Skeletal muscle tissue (tissue), 4 donors: Measurements from ENCODE around the gene MARS1. TPM values are rescaled to one million over a fixed set of nuclear protein-coding genes. Genes with fewer than 3 reads are reported as not detected.
A peak's percentile ranks its signal among the peaks of the same experiment; 100 is the strongest.
"Not testable (repeated sequence)": the region's sequence is repeated elsewhere in the genome, so short reads cannot be mapped to it uniquely, and the experiment has no call there.

ENCODE experiments used
- H3K27ac ChIP-seq: one replicate; pipeline ENCODE4 v1.7.0; 2013; ENCODE audit warnings: mild to moderate bottlenecking, low read depth, low read length, inconsistent platforms
- H3K27me3 ChIP-seq, 3 donors: one replicate each; pipeline ENCODE4 v1.7.0; 2013; ENCODE audit warnings: low read length in 3 of 3; ENCODE audit not compliant: control insufficient read depth in 3 of 3, insufficient read depth in 3 of 3
- H3K36me3 ChIP-seq, 3 donors: one replicate each; pipeline ENCODE4 v1.7.0; 2013; ENCODE audit warnings: low read length in 3 of 3; ENCODE audit not compliant: control insufficient read depth in 3 of 3, insufficient read depth in 3 of 3
- H3K4me1 ChIP-seq, 3 donors: one replicate each; pipeline ENCODE4 v1.7.0; 2013; ENCODE audit warnings: low read length in 3 of 3, mild to moderate bottlenecking in 3 of 3; ENCODE audit not compliant: control insufficient read depth in 3 of 3, insufficient read depth in 3 of 3
- H3K4me3 ChIP-seq, 3 donors: one replicate each; pipeline ENCODE4 v1.7.0; 2013; ENCODE audit warnings: low read length in 3 of 3
- H3K9ac ChIP-seq, 3 donors: one replicate each; pipeline ENCODE4 v1.7.0; 2013; ENCODE audit warnings: low read length in 3 of 3, mild to moderate bottlenecking in 3 of 3, moderate library complexity in 2 of 3, low read depth in 1 of 3
- H3K9me3 ChIP-seq, 3 donors: one replicate each; pipeline ENCODE4 v1.7.0; 2013; ENCODE audit warnings: low read length in 3 of 3; ENCODE audit not compliant: control insufficient read depth in 3 of 3
- total RNA-seq: library from RNA; depleted of rRNA; stranded (reverse); fragments of >200 nt; gene quantifications from one replicate; pipeline ENCODE4 v1.2.3, GENCODE V29; 2014
- donor health status: Osteomylitis.

Gene MARS1
- total RNA-seq, 1 donor from 2014 or later = 68.4 TPM

DNA sequence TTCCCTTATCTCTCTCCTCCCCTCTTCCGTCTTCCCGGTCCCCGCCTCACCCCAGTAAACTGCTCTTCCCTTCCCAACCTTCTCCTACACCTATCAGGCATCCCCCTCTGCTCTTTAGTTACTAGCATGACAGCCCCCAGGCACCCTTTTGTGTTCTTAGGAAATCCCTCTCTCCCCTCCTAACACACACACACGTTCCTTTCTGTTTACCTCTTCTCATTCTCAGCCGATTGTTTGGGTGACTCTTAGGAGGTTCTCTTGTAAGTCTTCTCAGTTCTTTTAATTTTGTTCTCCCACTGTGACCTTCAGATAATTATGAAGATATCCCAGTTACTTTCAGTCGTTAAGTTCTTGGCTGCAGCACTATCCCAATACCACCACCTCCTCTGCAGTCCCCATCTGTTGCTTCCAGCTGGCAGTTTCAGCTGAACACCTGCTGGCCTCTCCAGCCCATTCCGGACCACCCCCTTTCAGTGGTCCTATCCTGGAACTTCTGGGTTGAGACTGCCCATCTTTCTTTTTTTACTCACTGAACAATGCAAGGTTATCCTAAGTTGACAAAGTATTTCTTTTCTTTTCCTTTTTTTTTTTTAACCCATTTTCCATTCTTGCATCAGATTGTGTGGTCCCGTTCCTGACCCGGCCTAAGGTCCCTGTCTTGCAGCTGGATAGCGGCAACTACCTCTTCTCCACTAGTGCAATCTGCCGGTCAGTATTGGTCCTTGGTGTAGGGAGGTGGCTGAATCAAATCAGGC lies 711 bp downstream of the MARS1 start:
- peak overlapping the region; percentile 54 for H3K27ac ChIP-seq
- no peaks in the 10 kb centered on the region for H3K9me3 ChIP-seq
- peaks cover 11 to 16% (median 13%) of the 10 kb centered on the region in 3 donors for H3K4me1 ChIP-seq
- peak overlapping the region; percentile 91 to 97 (median 96) for H3K4me3 ChIP-seq
- H3K9ac ChIP-seq = peak overlapping the region; percentile 86 to 93 (median 86)
- peaks cover 25 to 35% (median 30%) of the 10 kb centered on the region in 3 donors for H3K36me3 ChIP-seq
- H3K27me3 ChIP-seq = peaks cover 0 to under 1% (median 0%) of the 10 kb centered on the region in 3 donors

DNA sequence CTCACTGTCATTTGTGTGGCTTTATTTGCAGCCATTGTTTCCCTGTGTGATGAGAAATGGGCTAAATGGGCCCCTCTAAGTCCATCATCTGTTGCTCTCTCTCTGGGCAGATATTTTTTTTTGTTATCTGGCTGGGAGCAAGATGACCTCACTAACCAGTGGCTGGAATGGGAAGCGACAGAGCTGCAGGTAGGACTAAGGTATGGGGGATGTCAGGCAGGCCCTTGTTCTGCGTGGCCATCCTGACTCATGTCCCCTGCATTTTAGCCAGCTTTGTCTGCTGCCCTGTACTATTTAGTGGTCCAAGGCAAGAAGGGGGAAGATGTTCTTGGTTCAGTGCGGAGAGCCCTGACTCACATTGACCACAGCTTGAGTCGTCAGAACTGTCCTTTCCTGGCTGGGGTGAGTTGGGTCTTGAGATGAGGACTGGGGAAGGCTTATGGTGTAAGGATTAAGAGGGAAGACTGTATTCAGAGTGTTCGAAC lies 1.3 kb downstream of the MARS1 start:
- peaks cover 11 to 16% (median 13%) of the 10 kb centered on the region in 3 donors for H3K4me1 ChIP-seq
- H3K27ac ChIP-seq = no peak overlapping the region
- H3K27me3 ChIP-seq = no peaks in the 10 kb centered on the region
- H3K9me3 ChIP-seq = no peaks in the 10 kb centered on the region
- H3K4me3 ChIP-seq = peak overlapping the region; percentile 91 to 97 (median 96)
- H3K36me3 ChIP-seq = peaks cover 25 to 35% (median 30%) of the 10 kb centered on the region in 3 donors
- H3K9ac ChIP-seq = peak overlapping the region; percentile 4 to 86 (median 86)

GRCh38 chr12:57490126-57490525 lies 2.3 kb downstream of the MARS1 start:
- no peak overlapping the region for H3K27ac ChIP-seq
- H3K9ac ChIP-seq = peak overlapping the region in 1 of 3 donors; percentile 5
- peaks cover 25 to 35% (median 30%) of the 10 kb centered on the region in 3 donors for H3K36me3 ChIP-seq
- no peaks in the 10 kb centered on the region for H3K27me3 ChIP-seq
- H3K4me1 ChIP-seq = peaks cover 11 to 16% (median 13%) of the 10 kb centered on the region in 3 donors
- no peaks in the 10 kb centered on the region for H3K9me3 ChIP-seq
- H3K4me3 ChIP-seq = no peak overlapping the region

DNA sequence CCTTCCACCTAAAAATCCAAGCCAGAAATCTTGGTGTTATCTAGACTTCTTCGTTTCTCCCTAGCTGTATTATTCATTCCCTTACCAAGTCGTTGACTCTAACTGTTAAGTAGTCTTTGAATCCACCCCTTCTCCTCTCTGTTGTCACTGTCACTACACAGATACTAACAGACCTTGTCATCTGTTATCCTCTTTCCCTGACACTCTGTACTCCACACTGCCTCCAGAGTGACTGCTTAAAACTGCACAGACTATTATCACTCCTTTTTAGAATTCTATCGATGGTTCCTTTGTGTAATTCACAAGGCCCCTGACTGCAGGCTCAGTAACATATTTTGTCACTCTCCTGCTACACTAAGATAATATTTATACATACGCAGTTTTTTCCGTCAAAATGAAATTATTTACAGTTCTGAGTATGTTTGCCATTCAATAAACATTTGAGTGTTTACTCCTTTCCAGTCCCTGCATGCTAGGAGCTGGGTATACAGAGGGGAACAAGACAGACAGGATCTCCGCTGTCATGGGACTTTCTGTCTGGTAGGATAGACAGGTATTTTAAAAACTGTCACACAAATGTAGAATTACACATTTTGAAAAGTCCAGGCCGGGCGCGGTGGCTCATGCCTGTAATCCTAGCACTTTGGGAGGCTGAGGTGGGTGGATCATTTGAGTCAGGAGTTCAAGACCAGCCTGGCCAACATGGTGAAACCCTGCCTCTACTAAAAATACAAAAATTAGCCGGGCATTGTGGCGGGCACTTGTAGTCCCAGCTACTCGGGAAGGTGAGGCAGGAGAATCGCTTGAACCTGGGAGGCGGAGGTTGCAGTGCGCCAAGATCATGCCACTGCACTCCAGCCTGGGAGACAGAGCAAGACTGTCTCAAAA lies 3.8 kb downstream of the MARS1 start:
- Histone ChIP-seq H3K27me3 (no peaks in the 10 kb centered on the region), H3K27ac (no peak overlapping the region), H3K9me3 (no peaks in the 10 kb centered on the region), H3K9ac (no peak overlapping the region), H3K4me1 (peaks cover 11 to 16% (median 13%) of the 10 kb centered on the region in 3 donors), H3K4me3 (no peak overlapping the region), H3K36me3 (peaks cover 25 to 35% (median 30%) of the 10 kb centered on the region in 3 donors)

- H3K9ac ChIP-seq, H3K9me3 ChIP-seq, H3K27me3 ChIP-seq, H3K4me3 ChIP-seq, H3K4me1 ChIP-seq, H3K27ac ChIP-seq: not testable (repeated sequence)
- H3K36me3 ChIP-seq = peaks cover 24 to 46% (median 36%) of the 10 kb centered on the region in 3 donors
Measured at GRCh38 chr12:57495051-57495701, 7.3 kb downstream of the MARS1 start.

DNA sequence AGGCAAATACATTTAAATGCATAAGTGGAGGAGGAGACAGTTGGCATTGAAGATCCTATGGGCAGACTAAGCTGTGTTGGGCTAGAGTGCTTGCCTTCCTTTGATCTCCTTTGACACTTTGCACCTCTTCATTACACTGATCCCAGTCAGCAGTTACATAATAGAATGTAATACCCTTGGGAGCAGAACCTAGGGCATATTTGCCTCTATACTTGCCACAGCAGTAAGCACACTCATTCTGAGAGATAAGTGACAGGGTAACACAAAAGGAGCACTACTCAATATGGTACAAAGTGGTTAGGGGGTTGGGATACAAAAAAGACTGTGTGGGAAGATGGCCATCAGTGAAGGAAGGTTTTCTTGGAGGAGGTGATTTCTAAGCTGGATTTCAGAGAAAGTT lies 9.0 kb downstream of the MARS1 start:
- Histone ChIP-seq H3K36me3 (peaks cover 22 to 46% (median 37%) of the 10 kb centered on the region in 3 donors), H3K9ac (no peak overlapping the region), H3K4me1 (no peaks in the 10 kb centered on the region), H3K27me3 (no peaks in the 10 kb centered on the region), H3K27ac (no peak overlapping the region), H3K9me3 (no peaks in the 10 kb centered on the region), H3K4me3 (no peak overlapping the region)

GRCh38 chr12:57497223-57498131 lies 9.6 kb downstream of the MARS1 start:
- Histone ChIP-seq H3K36me3 (peaks cover 28 to 49% (median 41%) of the 10 kb centered on the region in 3 donors), H3K27ac (no peak overlapping the region), H3K9ac (no peak overlapping the region)

GRCh38 chr12:57498132-57498502 lies 10.2 kb downstream of the MARS1 start:
- no peak overlapping the region for H3K4me3 ChIP-seq
- H3K36me3 ChIP-seq = peaks cover 28 to 43% (median 37%) of the 10 kb centered on the region in 3 donors

More at GRCh38 chr12:57497223-57498131, 9.6 kb downstream of the MARS1 start:
- no peaks in the 10 kb centered on the region for H3K9me3 ChIP-seq
- H3K4me1 ChIP-seq = no peaks in the 10 kb centered on the region
- no peak overlapping the region for H3K4me3 ChIP-seq
- H3K27me3 ChIP-seq = no peaks in the 10 kb centered on the region

GRCh38 chr12:57498571-57498970 lies 10.7 kb downstream of the MARS1 start:
- Histone ChIP-seq H3K36me3 (peaks cover 28 to 43% (median 37%) of the 10 kb centered on the region in 3 donors), H3K4me1 (no peaks in the 10 kb centered on the region), H3K9me3 (no peaks in the 10 kb centered on the region), H3K4me3 (no peak overlapping the region), H3K9ac (no peak overlapping the region), H3K27ac (no peak overlapping the region), H3K27me3 (no peaks in the 10 kb centered on the region)

More at GRCh38 chr12:57498132-57498502, 10.2 kb downstream of the MARS1 start:
- H3K4me1 ChIP-seq = no peaks in the 10 kb centered on the region
- H3K27ac ChIP-seq = no peak overlapping the region
- H3K9me3 ChIP-seq = no peaks in the 10 kb centered on the region
- no peak overlapping the region for H3K9ac ChIP-seq
- no peaks in the 10 kb centered on the region for H3K27me3 ChIP-seq
